CD4-positive, alpha-beta T cell treated with Interferon alpha-2 for 1 hour (primary cell): ENCODE results near the gene CEMIP.

ENCODE experiments used
- DNase-seq, 2 donors: peaks; one replicate each; pipeline ENCODE4 v3.0.0-alpha.2; 2020 to 2022

CEMIP gene

GRCh38 chr15:80989518-80990478, 210.6 kb downstream of the CEMIP start, which contains the start of gene MESD:
TSS of gene MESD (minus strand) at chr15:80989819. CDS start at chr15:80989791, 28 bp downstream.
- DNase-seq: peak; percentile 96

GRCh38 chr15:80990955-80991354, 211.8 kb downstream of the CEMIP start:
- DNase-seq: no peak

GRCh38 chr15:80991421-80991820, 212.3 kb downstream of the CEMIP start:
- DNase-seq: peak; percentile 24 to 27

GRCh38 chr15:80992006-80992405, 212.8 kb downstream of the CEMIP start:
- DNase-seq: no peak

- no peak for DNase-seq
These were observed 213.3 kb downstream of the CEMIP start for GRCh38 chr15:80992441-80992840.

GRCh38 chr15:80996247-80996646, 217.1 kb downstream of the CEMIP start:
- peak in 1 of 2 donors; percentile 41 for DNase-seq

- DNase-seq: no peak
These were observed 218.5 kb downstream of the CEMIP start for GRCh38 chr15:80997692-80998091.

GRCh38 chr15:80998251-80998650, 219.1 kb downstream of the CEMIP start:
- DNase-seq: peak in 1 of 2 donors; percentile 29

- peak; percentile 47 to 72 for DNase-seq
These were observed 220.5 kb downstream of the CEMIP start for GRCh38 chr15:80999623-81000036.

GRCh38 chr15:81000144-81000623, 221.0 kb downstream of the CEMIP start:
- peak in 1 of 2 donors; percentile 8 for DNase-seq

GRCh38 chr15:81000624-81001151, 221.5 kb downstream of the CEMIP start, which contains the start of gene TLNRD1:
TSS of gene TLNRD1 (plus strand) at chr15:81000923. CDS start at chr15:81002272, 1,349 bp downstream.
- peak; percentile 85 to 88 for DNase-seq
